ENCODE results near the gene TEX2. TPM values are rescaled to one million over a fixed set of nuclear protein-coding genes. Genes with fewer than 3 reads are reported as not detected.

The TEX2 gene
- total and polyA plus RNA-seq, 9 of the 15 experiments (the other 6 are each of a cell fraction or from before 2014, with no cell fraction given) = 4.1 to 27.6 (median 19.3) TPM

DNA sequence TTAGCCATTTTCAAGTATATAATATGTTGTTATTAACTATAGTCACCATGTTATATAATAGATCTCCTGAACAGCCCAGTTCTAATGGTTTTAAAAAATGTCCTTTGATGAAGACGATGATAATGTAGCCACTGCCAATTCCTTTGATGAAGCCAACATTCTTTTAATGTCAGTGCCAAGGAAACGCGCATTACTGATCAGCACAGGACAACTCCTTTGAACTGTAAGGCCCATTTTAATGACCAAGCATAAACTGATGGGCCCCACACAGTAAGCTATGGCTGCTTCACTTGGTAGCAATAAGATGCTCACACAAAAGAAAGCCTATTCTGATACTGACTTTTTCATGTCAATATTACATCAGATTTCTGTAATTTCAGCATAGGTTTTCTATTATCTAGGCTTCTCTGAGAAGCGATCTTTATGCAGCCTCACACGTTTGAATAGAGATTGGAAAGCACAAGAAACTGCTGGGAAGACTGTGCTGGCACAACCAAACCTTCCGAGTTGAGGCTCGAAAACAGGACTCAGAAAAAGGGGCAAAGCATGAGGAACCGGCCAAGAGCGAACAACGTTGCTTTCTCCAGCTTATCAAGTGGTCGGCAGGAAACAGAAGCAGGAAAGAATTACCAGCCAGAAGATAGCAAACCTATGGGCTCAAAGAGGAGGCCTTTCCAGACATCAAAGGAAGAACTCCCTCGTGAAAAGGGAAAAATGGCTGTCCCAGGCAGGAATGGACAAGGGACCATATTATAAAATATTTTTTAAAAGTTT is 152.5 kb downstream of the TEX2 start (continued):
- no peak for TF ChIP-seq E2F1 (CRISPR knock-in tag; IDR thresholded peaks at IDR 0.05)
- no peak for TF ChIP-seq SLC30A9 (CRISPR knock-in tag; IDR thresholded peaks at IDR 0.05)
- TF ChIP-seq GATAD2B (IDR thresholded peaks at IDR 0.05; ENCODE audit: borderline replicate concordance) = no peak
- TF ChIP-seq, protein P1, sequence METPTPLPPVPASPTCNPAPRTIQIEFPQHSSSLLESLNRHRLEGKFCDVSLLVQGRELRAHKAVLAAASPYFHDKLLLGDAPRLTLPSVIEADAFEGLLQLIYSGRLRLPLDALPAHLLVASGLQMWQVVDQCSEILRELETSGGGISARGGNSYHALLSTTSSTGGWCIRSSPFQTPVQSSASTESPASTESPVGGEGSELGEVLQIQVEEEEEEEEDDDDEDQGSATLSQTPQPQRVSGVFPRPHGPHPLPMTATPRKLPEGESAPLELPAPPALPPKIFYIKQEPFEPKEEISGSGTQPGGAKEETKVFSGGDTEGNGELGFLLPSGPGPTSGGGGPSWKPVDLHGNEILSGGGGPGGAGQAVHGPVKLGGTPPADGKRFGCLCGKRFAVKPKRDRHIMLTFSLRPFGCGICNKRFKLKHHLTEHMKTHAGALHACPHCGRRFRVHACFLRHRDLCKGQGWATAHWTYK (CRISPR knock-in tag; IDR thresholded peaks at IDR 0.05) = 0 out of 2 replicates have a peak, but pooled peaks have one; percentile 31
- peak in 1 of 2 experiments; percentile 8; a peak in 1 of 4 replicates for TF ChIP-seq RCOR1 (IDR thresholded peaks at IDR 0.05; ENCODE audit: borderline replicate concordance in 1 of 2, low read depth in 2 of 2, low read length in 2 of 2)
- TF ChIP-seq FIP1L1 (IDR thresholded peaks at IDR 0.05; ENCODE audit: low read depth, low read length, poor library complexity, severe bottlenecking) = no peak
- peak; percentile 54; the same call in 1 of the 2 replicates for TF ChIP-seq SMARCA4 (IDR thresholded peaks at IDR 0.05)
- no peak for TF ChIP-seq RBM14 (IDR thresholded peaks at IDR 0.05; ENCODE audit: borderline replicate concordance, insufficient read depth, low read depth, low read length)
- TF ChIP-seq ETV5 (CRISPR knock-in tag; IDR thresholded peaks at IDR 0.05; ENCODE audit: low read depth) = peak; percentile 35; the same call in 1 of the 2 replicates
- no peak for TF ChIP-seq ZNF76 (CRISPR knock-in tag; IDR thresholded peaks at IDR 0.05; ENCODE audit: borderline replicate concordance)
- no peak; the same call in 1 of the 2 replicates for TF ChIP-seq CEBPG (CRISPR knock-in tag; IDR thresholded peaks at IDR 0.05)
- TF ChIP-seq CEBPG (tag; conservative IDR thresholded peaks at IDR 0.05 in 1 of 2, IDR thresholded peaks at IDR 0.05 in 1 of 2) = no peak
- no peak for TF ChIP-seq NRF1 (conservative IDR thresholded peaks at IDR 0.05 in 1 of 2, IDR thresholded peaks at IDR 0.05 in 1 of 2)
- TF ChIP-seq DMBX1 (CRISPR knock-in tag; IDR thresholded peaks at IDR 0.05; ENCODE audit: borderline replicate concordance) = peak; percentile 53; the same call in 1 of the 2 replicates
- TF ChIP-seq CBFA2T3 (IDR thresholded peaks at IDR 0.05) = peak; percentile 53; the same call in 1 of the 2 replicates
- peak; percentile 19; the same call in 1 of the 2 replicates for TF ChIP-seq EP300 (IDR thresholded peaks at IDR 0.05; ENCODE audit: low read length)
- TF ChIP-seq ARID1B (IDR thresholded peaks at IDR 0.05) = peak; percentile 64; the same call in 1 of the 2 replicates
- TF ChIP-seq, protein P2, sequence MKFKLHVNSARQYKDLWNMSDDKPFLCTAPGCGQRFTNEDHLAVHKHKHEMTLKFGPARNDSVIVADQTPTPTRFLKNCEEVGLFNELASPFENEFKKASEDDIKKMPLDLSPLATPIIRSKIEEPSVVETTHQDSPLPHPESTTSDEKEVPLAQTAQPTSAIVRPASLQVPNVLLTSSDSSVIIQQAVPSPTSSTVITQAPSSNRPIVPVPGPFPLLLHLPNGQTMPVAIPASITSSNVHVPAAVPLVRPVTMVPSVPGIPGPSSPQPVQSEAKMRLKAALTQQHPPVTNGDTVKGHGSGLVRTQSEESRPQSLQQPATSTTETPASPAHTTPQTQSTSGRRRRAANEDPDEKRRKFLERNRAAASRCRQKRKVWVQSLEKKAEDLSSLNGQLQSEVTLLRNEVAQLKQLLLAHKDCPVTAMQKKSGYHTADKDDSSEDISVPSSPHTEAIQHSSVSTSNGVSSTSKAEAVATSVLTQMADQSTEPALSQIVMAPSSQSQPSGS (CRISPR knock-in tag; IDR thresholded peaks at IDR 0.05) = no peak
- TF ChIP-seq LEF1 (IDR thresholded peaks at IDR 0.05) = peak; percentile 75; the same call in 1 of the 2 replicates
- TF ChIP-seq, protein P3, sequence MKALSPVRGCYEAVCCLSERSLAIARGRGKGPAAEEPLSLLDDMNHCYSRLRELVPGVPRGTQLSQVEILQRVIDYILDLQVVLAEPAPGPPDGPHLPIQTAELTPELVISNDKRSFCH (CRISPR knock-in tag; IDR thresholded peaks at IDR 0.05) = no peak
- TF ChIP-seq, protein P3 (tag; IDR thresholded peaks at IDR 0.05) = peak; percentile 36; the same call in 1 of the 2 replicates
